Transverse colon (tissue), 4 donors: ENCODE results near the gene AIFM2. TPM values are rescaled to one million over a fixed set of nuclear protein-coding genes. Genes with fewer than 3 reads are reported as not detected.

Source experiments
- DNase-seq: peaks from one replicate; pipeline ENCODE4 v3.0.0-alpha.2; 2019
- H3K27ac ChIP-seq, 4 donors: fragments of 200-600 bp; sonication (generic); 2 replicates each; pipeline ENCODE4 v1.5.1; 2016 to 2018; ENCODE audit warnings: inconsistent platforms in 4 of 4
- H3K27me3 ChIP-seq: fragments of 200-600 bp; sonication (generic); 2 replicates; pipeline ENCODE4 v1.5.1; 2017; ENCODE audit warnings: inconsistent platforms
- H3K36me3 ChIP-seq, 4 donors: fragments of 200-600 bp; sonication (generic); 2 replicates each; pipeline ENCODE4 v1.5.1; 2017 to 2019; ENCODE audit warnings: inconsistent platforms in 4 of 4
- H3K4me1 ChIP-seq, 4 donors: fragments of 200-600 bp; sonication (generic); 2 replicates each; pipeline ENCODE4 v1.5.1; 2017 to 2020; ENCODE audit warnings: inconsistent platforms in 4 of 4
- H3K4me3 ChIP-seq, 4 donors: fragments of 200-600 bp; sonication (generic); 1 replicate in 1 of 4; 2 replicates in 3 of 4; pipeline versions ENCODE4 v1.5.1 to v1.6.1; 2017 to 2019; ENCODE audit warnings: inconsistent platforms in 4 of 4
- H3K9me3 ChIP-seq, 2 donors: fragments of 200-600 bp; sonication (generic); 2 replicates each; pipeline ENCODE4 v1.5.1; 2017 to 2019; ENCODE audit warnings: inconsistent platforms in 2 of 2
- EP300 ChIP-seq: sonication (generic); formaldehyde crosslinking; IDR thresholded peaks from one replicate; pipeline ENCODE4 v1.6.1; 2017; ENCODE audit warnings: antibody characterized with exemption, low read depth
- POLR2A ChIP-seq: fragments of 450-650 bp; IDR thresholded peaks from one replicate; pipeline ENCODE4 v1.6.1; 2016; ENCODE audit warnings: antibody characterized with exemption, mild to moderate bottlenecking, moderate library complexity
- POLR2AphosphoS5 ChIP-seq, 3 donors: sonication (generic); formaldehyde crosslinking; IDR thresholded peaks; one replicate each; pipeline ENCODE4 v1.6.1; 2016; ENCODE audit warnings: antibody characterized with exemption in 3 of 3
- WGBS, 2 donors: methylation state at CpG; one replicate each; pipeline ENCODE4 v1.1.5; 2018; ENCODE audit warnings: low coverage in 1 of 2; 5-methylcytosine and 5-hydroxymethylcytosine counted together
- in situ Hi-C, 4 donors: fragments of 200-750 bp; cut with MboI; loops; one replicate each; pipeline versions ENCODE4 v1.15.0 to v1.15.1; 2017; ENCODE audit warnings: low sequenced_read_pairs in 3 of 4, low pct_ligation_motif_present in 1 of 4, low pct_unique_long_range_greater_than_20kb in 1 of 4
- intact Hi-C: fragments of 100-400 bp; cut with DNase I; formaldehyde crosslinking; loops from one replicate; pipeline ENCODE4 v1.15.1; 2023; ENCODE audit warnings: low total_unique reads
- total RNA-seq, 4 donors: library from RNA; depleted of rRNA; stranded (reverse); fragments of >200 nt; gene quantifications; one replicate each; pipeline ENCODE4 v1.1.0, GENCODE V29; 2016
- TF ChIP-seq, protein P1 (sequence below), 5 experiments: fragments of 200-600 bp in 3 of 5; fragments of 450-650 bp in 2 of 5; sonication (generic) in 3 of 5; IDR thresholded peaks; 1 replicate in 2 of 5; 2 replicates in 3 of 5; pipeline ENCODE4 v1.5.1; 2016 to 2017; ENCODE audit warnings: antibody characterized with exemption in 5 of 5, inconsistent platforms in 3 of 5, mild to moderate bottlenecking in 2 of 5, moderate library complexity in 1 of 5

The AIFM2 gene
- total RNA-seq, 4 donors from 2014 or later, result 3.8 to 27.0 (median 23.9) TPM

DNA sequence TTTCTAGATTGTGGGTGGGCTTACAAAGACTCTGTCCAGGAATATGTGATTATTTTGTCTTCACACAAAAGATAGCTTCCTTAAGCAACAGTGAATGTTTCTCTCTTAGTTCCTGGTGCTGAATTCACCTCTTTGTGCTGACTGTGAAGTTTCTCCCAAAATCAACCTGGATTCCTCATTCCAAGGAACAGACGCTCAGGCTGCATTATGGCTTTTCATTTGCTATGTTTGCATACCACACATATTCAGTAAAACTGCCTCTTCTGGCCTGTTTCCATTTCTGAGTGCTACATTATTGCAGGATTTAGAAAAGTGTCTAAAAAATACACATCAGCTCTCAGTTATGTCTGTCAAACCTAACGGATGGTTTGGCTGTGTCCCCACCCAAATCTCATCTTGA is 58.5 kb downstream of the AIFM2 start:
- in situ Hi-C loops, result no loop called here
- H3K4me1 ChIP-seq, result no peaks in the 10 kb centered on the region
- no peak for DNase-seq
- H3K4me3 ChIP-seq, result no peak overlapping the region
- H3K27ac ChIP-seq, result no peak overlapping the region
- no peak for TF ChIP-seq POLR2A
- TF ChIP-seq, protein P1, sequence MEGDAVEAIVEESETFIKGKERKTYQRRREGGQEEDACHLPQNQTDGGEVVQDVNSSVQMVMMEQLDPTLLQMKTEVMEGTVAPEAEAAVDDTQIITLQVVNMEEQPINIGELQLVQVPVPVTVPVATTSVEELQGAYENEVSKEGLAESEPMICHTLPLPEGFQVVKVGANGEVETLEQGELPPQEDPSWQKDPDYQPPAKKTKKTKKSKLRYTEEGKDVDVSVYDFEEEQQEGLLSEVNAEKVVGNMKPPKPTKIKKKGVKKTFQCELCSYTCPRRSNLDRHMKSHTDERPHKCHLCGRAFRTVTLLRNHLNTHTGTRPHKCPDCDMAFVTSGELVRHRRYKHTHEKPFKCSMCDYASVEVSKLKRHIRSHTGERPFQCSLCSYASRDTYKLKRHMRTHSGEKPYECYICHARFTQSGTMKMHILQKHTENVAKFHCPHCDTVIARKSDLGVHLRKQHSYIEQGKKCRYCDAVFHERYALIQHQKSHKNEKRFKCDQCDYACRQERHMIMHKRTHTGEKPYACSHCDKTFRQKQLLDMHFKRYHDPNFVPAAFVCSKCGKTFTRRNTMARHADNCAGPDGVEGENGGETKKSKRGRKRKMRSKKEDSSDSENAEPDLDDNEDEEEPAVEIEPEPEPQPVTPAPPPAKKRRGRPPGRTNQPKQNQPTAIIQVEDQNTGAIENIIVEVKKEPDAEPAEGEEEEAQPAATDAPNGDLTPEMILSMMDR (IDR thresholded peaks at IDR 0.05), result no peak
- no peak for TF ChIP-seq EP300
- no peak for TF ChIP-seq POLR2AphosphoS5 (IDR thresholded peaks at IDR 0.05)
- intact Hi-C loops, result no loop called here
- H3K27me3 ChIP-seq, result no peaks in the 10 kb centered on the region
- WGBS, 2 donors, result 90% methylated on average over 2 of the region's 2 CpGs
- no peaks in the 10 kb centered on the region for H3K36me3 ChIP-seq
- H3K9me3 ChIP-seq, result no peaks in the 10 kb centered on the region

DNA sequence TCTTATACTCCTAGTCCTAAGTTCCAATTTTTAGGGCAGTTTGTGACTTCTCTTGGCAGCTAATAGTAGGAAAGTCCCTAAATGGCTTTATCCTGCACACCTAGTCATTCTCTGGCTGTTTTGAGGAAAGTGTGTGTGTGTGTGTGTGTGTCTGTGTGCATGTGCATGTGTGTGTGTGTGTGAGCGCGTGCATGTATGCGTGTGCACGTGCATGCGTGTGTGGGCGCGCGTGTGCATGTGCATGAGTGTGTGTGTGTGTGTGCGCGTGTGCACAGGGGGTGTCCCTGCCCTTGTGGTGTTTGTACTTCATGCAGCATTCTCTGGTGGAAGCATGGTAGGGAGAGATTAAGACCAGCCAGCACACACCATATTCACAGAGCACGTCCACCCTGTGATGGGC is 61.8 kb downstream of the AIFM2 start:
- Histone ChIP-seq H3K27ac (no peak overlapping the region), H3K27me3 (no peaks in the 10 kb centered on the region), H3K4me3 (no peak overlapping the region), H3K9me3 (no peaks in the 10 kb centered on the region), H3K36me3 (no peaks in the 10 kb centered on the region), H3K4me1 (no peaks in the 10 kb centered on the region)
- no peak for DNase-seq
- TF ChIP-seq EP300 (no peak), POLR2AphosphoS5 (IDR thresholded peaks at IDR 0.05) (no peak), POLR2A (no peak)
- TF ChIP-seq, protein P1 (IDR thresholded peaks at IDR 0.05), result no peak
- in situ Hi-C loops, result no loop called here
- intact Hi-C loops, result no loop called here
- WGBS, 2 donors, result 96% methylated on average over 11 of the region's 11 CpGs; no CpG with 5 or more reads in 1 of the 2 donors

DNA sequence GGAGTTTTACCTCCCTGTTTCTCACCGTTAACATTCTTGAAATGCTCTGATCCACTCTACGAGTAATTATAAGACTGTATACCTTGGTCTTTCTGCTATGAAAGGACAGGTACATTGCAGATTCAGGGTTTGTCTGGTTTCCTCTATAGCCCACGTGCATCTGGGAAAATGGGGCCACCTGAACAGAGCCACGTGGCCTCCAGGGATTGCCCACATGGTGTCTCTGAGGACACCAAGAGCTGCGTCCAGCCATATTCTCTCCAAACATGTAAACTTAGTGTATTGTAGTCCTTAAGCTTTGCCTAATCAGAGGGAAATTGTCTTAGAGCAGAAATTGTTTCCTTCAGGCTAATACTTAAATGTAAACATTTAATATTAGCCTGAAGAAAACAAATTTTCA is 63.3 kb downstream of the AIFM2 start:
- Histone ChIP-seq H3K27me3 (no peaks in the 10 kb centered on the region), H3K9me3 (no peaks in the 10 kb centered on the region), H3K4me3 (no peak overlapping the region), H3K4me1 (no peaks in the 10 kb centered on the region), H3K36me3 (no peaks in the 10 kb centered on the region), H3K27ac (no peak overlapping the region)
- in situ Hi-C loops, result no loop called here
- no peak for TF ChIP-seq POLR2A
- no peak for TF ChIP-seq POLR2AphosphoS5 (IDR thresholded peaks at IDR 0.05)
- TF ChIP-seq, protein P1 (IDR thresholded peaks at IDR 0.05), result no peak
- 60 to 74% methylated on average over 1 to 5 of the region's 5 CpGs for WGBS, 2 donors
- no peak for DNase-seq
- intact Hi-C loops, result no loop called here

DNA sequence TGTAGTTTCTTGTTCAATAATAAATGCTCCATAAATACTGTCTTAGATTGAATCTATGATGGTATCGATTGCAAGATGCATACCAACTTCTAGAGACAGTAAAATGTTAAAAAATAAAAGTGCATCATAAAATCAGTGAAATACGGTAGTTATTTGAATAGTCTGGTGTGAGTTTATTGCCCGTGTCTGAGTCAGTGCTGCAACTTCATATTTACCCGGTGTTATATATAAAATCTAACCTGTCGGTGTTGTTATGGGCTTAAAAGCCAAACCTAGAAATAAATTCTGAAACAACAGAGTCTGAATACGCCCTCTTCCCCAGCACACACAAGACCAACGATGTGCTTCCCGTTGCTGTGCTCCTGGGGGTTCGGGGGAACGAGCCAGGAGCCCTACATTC is 63.7 kb downstream of the AIFM2 start:
- Histone ChIP-seq H3K27me3 (no peaks in the 10 kb centered on the region), H3K4me1 (no peaks in the 10 kb centered on the region), H3K4me3 (no peak overlapping the region), H3K27ac (no peak overlapping the region), H3K36me3 (no peaks in the 10 kb centered on the region), H3K9me3 (no peaks in the 10 kb centered on the region)
- TF ChIP-seq, protein P1 (IDR thresholded peaks at IDR 0.05), result no peak
- TF ChIP-seq EP300 (no peak), POLR2A (no peak), POLR2AphosphoS5 (IDR thresholded peaks at IDR 0.05) (no peak)
- DNase-seq, result no peak
- intact Hi-C loops, result no loop called here
- in situ Hi-C loops, result no loop called here
- 39 to 67% methylated on average over 7 to 10 of the region's 10 CpGs for WGBS, 2 donors
